OCI-LY7 (cell line): ENCODE results near the gene ABHD6.

Experiments used
- CTCF ChIP-seq: fragments of 200-600 bp; sonication (generic); conservative IDR thresholded peaks from 2 replicates; pipeline ENCODE4 v1.5.1; 2014; ENCODE audit warnings: mild to moderate bottlenecking, antibody characterized with exemption, low read length, moderate library complexity, mixed read lengths
- EZH2phosphoT487 ChIP-seq: fragments of 200-600 bp; sonication (generic); IDR thresholded peaks from 2 replicates; pipeline ENCODE4 v1.6.1; 2018; ENCODE audit warnings: low read depth, borderline replicate concordance, mild to moderate bottlenecking, mixed run types, antibody characterized with exemption, low read length, moderate library complexity, mixed read lengths

DNA sequence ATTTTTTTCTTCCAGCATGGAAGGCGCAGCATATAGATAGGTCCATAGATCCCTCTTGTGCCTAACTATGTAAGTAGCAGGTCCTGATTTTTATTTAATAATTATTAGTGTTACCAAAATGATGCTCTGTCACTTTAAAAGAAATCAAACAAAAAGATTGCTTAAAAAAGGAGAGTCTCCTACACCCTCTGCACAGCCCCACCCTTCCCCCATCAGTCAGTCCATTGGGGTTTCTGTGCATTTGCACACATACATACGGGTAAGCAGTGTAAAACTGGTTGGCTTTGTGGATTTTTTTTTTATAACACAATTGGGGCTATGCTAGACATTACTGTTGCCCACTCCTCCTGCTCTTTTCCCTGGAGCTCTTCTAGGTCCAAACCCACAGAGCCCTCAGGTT lies 61.5 kb downstream of the ABHD6 start:
- TF ChIP-seq EZH2phosphoT487 = no peak
- TF ChIP-seq CTCF = no peak
